GM21825 (cell line): ENCODE data around the gene PPIE.
"Not testable (repeated sequence)": the region's sequence is repeated elsewhere in the genome, so short reads cannot be mapped to it uniquely, and the experiment has no call there.

ENCODE experiments used
- ATAC-seq: cut with Tn5 transposase; IDR thresholded peaks from one replicate; pipeline ENCODE4 v1.9.1; 2021; ENCODE audit warnings: mild to moderate bottlenecking, moderate library complexity; ENCODE audit not compliant: unreplicated experiment

PPIE gene

GRCh38 chr1:39776886-39777285 lies 38.2 kb downstream of the PPIE start:
- ATAC-seq: no peak

- no peak for ATAC-seq
Observed at GRCh38 chr1:39777306-39777705, 38.6 kb downstream of the PPIE start.

- not testable (repeated sequence) for ATAC-seq
Observed at GRCh38 chr1:39777896-39778295, 39.2 kb downstream of the PPIE start.

GRCh38 chr1:39778463-39779099 lies 39.9 kb downstream of the PPIE start:
- ATAC-seq: not testable (repeated sequence)

- ATAC-seq: no peak
Observed at GRCh38 chr1:39779137-39779536, 40.5 kb downstream of the PPIE start.

GRCh38 chr1:39779821-39780220 lies 41.1 kb downstream of the PPIE start:
- no peak for ATAC-seq

GRCh38 chr1:39781349-39781715 lies 42.6 kb downstream of the PPIE start:
- ATAC-seq: no peak

- no peak for ATAC-seq
Observed at GRCh38 chr1:39782103-39782502, 43.4 kb downstream of the PPIE start.

- not testable (repeated sequence) for ATAC-seq
Observed at GRCh38 chr1:39782685-39783084, 44.0 kb downstream of the PPIE start.

- not testable (repeated sequence) for ATAC-seq
Observed at GRCh38 chr1:39786303-39787107, 47.8 kb downstream of the PPIE start.

- not testable (repeated sequence) for ATAC-seq
Observed at GRCh38 chr1:39787108-39787375, 48.4 kb downstream of the PPIE start.

GRCh38 chr1:39787468-39787867 lies 48.8 kb downstream of the PPIE start:
- ATAC-seq: no peak

GRCh38 chr1:39787964-39788363 lies 49.3 kb downstream of the PPIE start:
- ATAC-seq: peak; percentile 6

GRCh38 chr1:39788426-39788757 lies 49.7 kb downstream of the PPIE start:
- peak; percentile 16 for ATAC-seq

GRCh38 chr1:39788758-39789570 lies 50.3 kb downstream of the PPIE start, which contains the start of gene BMP8B:
TSS of gene BMP8B (minus strand) at chr1:39788865. CDS start at chr1:39788485, 380 bp downstream.
- ATAC-seq: peak; percentile 65

- no peak for ATAC-seq
Observed at GRCh38 chr1:39789571-39790110, 51.0 kb downstream of the PPIE start.

- no peak for ATAC-seq
Observed at GRCh38 chr1:39791838-39792237, 53.2 kb downstream of the PPIE start.

GRCh38 chr1:39795651-39796050 lies 57.0 kb downstream of the PPIE start:
- no peak for ATAC-seq

GRCh38 chr1:39798859-39799769 lies 60.4 kb downstream of the PPIE start:
- ATAC-seq: peak; percentile 88

- peak; percentile 70 for ATAC-seq
Observed at GRCh38 chr1:39799770-39800470, 61.2 kb downstream of the PPIE start.
